Liver (tissue), 3 donors: ENCODE data around the gene FER.

Experiments used
- ATF3 ChIP-seq: IDR thresholded peaks from 2 replicates; pipeline ENCODE4 v1.6.1; 2016; ENCODE audit warnings: antibody characterized with exemption
- CTCF ChIP-seq: fragments of 150-350 bp; IDR thresholded peaks from 2 replicates; pipeline ENCODE4 v1.5.1; 2017; ENCODE audit warnings: improper control_type of control experiment, low read depth, low read length; ENCODE audit not compliant: missing input control
- GABPA ChIP-seq, 2 donors: IDR thresholded peaks in 1 of 2; conservative IDR thresholded peaks in 1 of 2; 2 replicates each; pipeline ENCODE4 v1.6.1; 2016; ENCODE audit warnings: antibody characterized with exemption in 2 of 2, mild to moderate bottlenecking in 1 of 2, moderate library complexity in 1 of 2
- HNF4A ChIP-seq, 2 donors: conservative IDR thresholded peaks; 2 replicates each; pipeline ENCODE4 v1.6.1; 2016; ENCODE audit warnings: antibody characterized with exemption in 2 of 2, mild to moderate bottlenecking in 2 of 2
- HNF4G ChIP-seq: IDR thresholded peaks from 2 replicates; pipeline ENCODE4 v1.6.1; 2016; ENCODE audit warnings: antibody characterized with exemption
- JUND ChIP-seq, 2 donors: IDR thresholded peaks; 2 replicates each; pipeline ENCODE4 v1.6.1; 2016; ENCODE audit warnings: antibody characterized with exemption in 2 of 2
- MAX ChIP-seq: IDR thresholded peaks from 2 replicates; pipeline ENCODE4 v1.6.1; 2016; ENCODE audit warnings: antibody characterized with exemption
- RAD21 ChIP-seq, 2 donors: IDR thresholded peaks; 2 replicates each; pipeline ENCODE4 v1.6.1; 2016; ENCODE audit warnings: antibody characterized with exemption in 2 of 2, mild to moderate bottlenecking in 2 of 2
- REST ChIP-seq: IDR thresholded peaks from 2 replicates; pipeline ENCODE4 v1.6.1; 2016; ENCODE audit warnings: antibody characterized with exemption, mild to moderate bottlenecking
- RXRA ChIP-seq, 2 donors: IDR thresholded peaks; 2 replicates each; pipeline ENCODE4 v1.6.1; 2017 to 2018; ENCODE audit warnings: antibody characterized with exemption in 2 of 2, mild to moderate bottlenecking in 1 of 2
- SP1 ChIP-seq: IDR thresholded peaks from 2 replicates; pipeline ENCODE4 v1.6.1; 2018; ENCODE audit warnings: antibody characterized with exemption, mild to moderate bottlenecking
- YY1 ChIP-seq: IDR thresholded peaks from 2 replicates; pipeline ENCODE4 v1.6.1; 2016; ENCODE audit warnings: antibody characterized with exemption, mild to moderate bottlenecking
- ZBTB33 ChIP-seq: IDR thresholded peaks from 2 replicates; pipeline ENCODE4 v1.6.1; 2016; ENCODE audit warnings: antibody characterized with exemption
- donor health status: healthy.
- donor health status: healthy.

GRCh38 chr5:109041317-109041716 is 293.6 kb downstream of the FER start:
- TF ChIP-seq MAX: no peak
- TF ChIP-seq CTCF: no peak
- TF ChIP-seq YY1: no peak
- TF ChIP-seq RAD21 (IDR thresholded peaks at IDR 0.05): no peak
- TF ChIP-seq ZBTB33: no peak
- TF ChIP-seq JUND (IDR thresholded peaks at IDR 0.05): no peak
- TF ChIP-seq REST: no peak
- TF ChIP-seq ATF3: no peak
- TF ChIP-seq SP1: no peak
- no peak for TF ChIP-seq GABPA (IDR thresholded peaks at IDR 0.05 in 1 of 2, conservative IDR thresholded peaks at IDR 0.05 in 1 of 2)
- TF ChIP-seq RXRA (IDR thresholded peaks at IDR 0.05): no peak
- no peak for TF ChIP-seq HNF4A (conservative IDR thresholded peaks at IDR 0.05)
- TF ChIP-seq HNF4G: no peak
